ENCODE results near the gene QPCTL.

Gene QPCTL
- 5.7 to 11.3 (median 8.1) reads per million in 17 experiments for total RNA-seq

DNA sequence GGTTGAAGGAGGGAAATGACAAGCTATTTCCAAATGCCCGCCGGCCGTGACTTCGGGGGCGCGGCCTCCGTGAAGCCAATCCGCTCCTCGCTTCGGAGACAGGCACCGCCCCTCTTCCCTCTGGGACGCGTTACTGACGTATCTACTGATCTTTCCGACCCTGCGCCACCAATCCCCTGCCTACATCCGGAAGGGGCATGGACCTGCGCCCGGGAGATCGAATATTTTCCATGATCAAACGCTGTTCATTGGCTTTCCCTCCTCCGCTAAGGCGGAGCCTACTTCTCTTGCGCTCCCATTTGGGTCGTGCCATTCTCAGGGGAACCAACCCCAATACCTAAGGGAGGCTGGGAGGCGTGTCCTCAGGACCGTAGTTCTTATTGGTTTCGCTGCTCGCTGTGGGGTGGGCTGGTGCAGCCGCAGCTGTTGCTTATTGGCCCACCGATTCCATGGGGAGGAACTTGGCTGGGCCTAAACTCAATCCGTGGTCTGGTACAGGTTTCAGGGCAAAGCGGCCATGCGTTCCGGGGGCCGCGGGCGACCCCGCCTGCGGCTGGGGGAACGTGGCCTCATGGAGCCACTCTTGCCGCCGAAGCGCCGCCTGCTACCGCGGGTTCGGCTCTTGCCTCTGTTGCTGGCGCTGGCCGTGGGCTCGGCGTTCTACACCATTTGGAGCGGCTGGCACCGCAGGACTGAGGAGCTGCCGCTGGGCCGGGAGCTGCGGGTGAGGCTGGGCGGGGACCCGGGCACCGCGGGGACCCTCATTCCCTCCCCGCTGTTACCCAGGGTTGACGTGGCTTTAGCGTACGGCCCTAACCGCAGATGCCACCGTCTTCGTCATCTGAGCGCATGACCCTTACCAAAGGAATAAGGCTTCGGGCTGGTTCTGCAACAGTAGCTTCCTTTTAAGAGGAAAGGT is at the start of gene QPCTL:
Gene QPCTL (plus strand): TSS at position 480 of the 919 bp plus-strand sequence. CDS start 38 bp downstream, at position 518.
- peak; percentile 98 to 100 (median 99) for DNase-seq

DNA sequence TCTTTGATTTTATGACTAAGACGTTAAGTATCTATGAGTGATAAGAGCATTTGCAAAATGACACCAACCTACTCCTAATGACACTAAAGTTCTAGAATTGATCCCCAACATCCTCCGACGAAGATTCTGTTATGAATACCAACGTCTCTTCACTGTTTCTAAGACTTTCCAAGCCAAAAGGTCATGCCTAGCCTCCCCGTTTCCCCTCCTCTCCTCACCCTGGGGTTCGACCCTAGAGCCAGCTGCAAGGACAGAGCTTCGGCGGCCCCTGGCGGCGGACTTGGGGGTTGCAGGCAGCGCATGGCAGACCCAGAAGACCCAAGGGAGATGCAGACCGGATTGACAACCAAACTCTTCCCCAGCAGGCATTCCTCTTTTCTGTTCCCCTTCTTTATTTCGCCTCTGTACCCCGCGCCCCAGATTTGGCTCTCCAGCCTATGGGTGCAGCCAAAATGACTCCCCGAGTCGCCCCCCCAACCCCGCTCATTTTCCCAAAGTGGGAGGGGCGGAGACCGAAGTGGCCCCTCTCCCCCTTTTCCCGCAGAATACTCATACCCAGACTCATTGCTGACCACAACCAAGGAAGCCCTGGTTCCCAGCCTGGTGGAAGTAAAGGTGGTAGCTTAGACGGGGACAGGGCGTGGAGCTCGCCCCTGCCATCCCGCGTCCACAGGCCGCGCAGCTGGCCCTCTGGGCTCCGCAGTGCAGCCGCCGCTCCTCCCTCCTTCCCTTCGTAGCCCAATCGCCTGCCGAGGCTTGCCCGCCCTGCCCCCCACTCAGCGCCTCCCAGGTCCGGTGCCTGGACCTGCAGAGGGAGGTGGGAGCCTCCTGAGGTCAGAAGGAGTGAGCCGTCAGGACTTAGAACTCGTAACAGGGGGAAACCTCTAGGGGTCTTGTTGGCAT is 49.2 kb upstream of the QPCTL start:
- DNase-seq, result peak; percentile 86 to 94 (median 90)

DNA sequence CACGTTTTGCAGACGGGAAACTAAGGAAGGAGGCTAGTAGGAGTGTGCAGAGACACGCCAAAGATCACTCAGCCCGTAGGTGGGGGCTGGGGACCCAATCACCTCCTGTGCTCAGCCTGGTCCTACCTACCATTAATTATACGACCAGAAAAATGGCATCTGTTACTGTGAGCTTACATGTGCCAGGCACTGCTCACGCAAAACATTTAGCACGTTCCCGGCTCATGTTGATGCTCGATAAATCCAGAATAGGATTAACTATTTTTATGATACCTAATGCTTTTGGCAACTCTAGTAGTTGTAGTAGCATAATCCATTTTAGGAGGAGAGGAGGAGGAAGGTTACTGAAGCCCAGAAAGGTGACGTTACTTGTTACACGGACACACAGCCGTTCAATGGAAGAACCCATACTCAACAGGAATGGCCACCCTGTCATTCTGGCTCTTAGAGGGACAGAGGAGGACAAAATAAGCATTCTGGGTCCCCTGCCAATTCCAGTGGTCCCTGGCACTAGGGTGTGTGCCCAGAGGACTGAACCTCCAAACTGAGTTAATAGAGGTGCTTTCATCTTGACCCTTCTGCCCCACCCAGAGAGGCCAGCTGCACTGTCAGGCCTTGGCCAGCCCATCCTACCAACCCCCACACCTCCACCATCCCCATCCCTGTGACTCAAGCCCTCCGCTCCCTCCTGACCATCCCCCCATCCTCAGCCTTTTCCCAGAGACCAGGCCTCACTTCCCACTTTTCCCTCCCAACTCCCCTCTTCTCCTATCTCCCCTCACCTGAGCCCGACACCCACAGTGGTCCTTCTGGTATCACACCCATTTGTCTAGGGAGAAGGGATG is 48.3 kb upstream of the QPCTL start:
- no peak for DNase-seq

DNA sequence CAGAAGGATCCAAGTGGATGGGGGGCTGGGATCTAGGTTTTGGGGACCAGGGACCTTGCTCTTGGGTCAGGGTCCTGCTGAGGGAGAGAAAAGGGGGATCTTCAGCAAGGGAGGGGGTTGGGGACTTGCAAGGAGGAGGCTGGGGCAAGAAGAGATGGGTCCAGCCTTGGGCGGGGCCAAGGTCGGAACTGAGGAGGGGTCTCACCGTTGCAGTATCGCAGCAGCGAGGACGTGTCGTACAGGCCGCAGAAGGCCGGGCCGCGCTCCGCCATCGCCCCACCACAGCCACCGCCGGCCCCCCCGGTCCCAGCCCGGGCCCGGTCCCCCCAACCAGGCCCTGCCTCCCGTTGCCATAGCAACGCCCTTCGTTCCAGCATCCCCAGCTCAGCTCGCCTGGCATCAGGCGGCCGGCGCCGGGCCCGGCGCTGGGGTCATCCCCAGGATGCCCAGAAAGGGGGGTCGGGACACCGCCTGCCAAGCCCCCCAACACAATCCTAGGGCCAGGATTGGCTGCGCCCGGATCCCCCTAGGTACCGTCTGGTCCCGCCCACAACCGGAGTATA is 47.3 kb upstream of the QPCTL start:
- DNase-seq, result peak in 1 of 4 experiments; percentile 16

DNA sequence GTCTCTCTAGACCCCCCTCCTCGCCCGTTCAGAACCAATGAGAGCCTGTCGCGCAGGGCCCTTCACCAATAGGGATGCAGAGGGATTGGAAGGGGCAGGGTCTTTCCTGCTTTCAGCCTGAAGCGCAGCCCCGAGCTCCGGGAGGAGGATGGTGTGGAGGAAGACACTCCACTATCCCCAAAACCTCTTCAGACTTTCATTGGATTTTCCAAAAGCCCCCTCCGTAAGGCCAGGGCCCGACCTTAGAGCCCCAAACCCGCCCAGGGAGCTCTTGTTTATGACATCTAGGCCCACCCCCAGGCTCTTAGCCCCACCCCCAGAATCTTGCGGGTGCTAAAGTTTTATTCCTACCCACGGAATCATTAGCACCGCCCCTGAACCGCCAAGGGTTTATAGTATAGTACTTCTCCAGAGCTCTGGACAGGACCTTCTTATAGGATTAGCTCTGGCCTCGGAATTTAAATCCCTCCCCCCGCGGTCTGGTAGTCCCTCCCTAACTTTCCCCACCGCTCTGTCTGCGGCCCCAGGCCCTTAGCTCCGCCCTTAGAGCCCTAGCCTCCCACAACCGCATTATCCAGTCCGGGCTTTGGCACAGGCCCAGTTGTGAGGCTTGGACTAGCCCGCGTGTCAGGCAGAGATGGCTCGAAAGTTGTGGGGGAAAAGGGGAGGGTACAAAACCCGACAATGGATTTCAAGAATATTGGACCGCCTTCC is 46.7 kb upstream of the QPCTL start:
- DNase-seq, result peak; percentile 47 to 67 (median 56)

DNA sequence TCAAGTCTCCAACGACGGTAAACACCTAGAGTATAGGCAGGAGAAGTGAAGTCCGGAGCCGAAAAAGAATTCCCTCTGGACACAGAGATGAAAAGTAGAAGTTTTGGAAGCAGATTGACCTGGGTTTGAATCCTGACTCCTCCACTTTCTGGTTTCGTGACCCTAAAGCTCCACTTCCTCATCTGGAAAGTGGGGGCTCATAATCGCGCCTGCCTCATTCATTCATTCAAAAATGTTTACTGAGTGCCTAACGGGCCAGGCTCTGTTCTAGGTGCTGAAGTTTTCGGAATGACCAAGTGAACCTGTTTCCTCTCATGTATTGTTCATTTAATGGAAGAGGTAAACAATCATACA is 46.1 kb upstream of the QPCTL start:
- DNase-seq, result peak in 1 of 4 experiments; percentile 7

DNA sequence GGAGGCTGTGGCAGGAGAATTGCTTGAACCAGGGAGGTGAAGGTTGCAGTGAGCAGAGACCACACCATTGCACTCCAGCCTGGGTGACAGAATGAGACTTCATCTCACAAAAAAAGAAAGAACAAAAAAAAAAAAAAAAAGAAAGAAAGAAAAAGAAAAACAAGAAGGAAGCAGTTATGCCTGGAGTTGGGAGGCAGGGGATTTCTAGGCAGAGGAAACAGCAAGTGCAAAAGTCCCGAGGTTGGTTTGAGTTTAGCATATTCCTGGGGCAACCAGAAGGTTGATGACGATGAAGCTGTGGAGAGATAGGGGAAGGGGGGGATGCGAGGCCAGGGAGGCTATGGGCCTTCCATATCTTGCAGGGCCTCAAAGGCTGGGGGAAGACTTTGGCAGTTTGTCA is 41.7 kb upstream of the QPCTL start:
- DNase-seq, result no peak

DNA sequence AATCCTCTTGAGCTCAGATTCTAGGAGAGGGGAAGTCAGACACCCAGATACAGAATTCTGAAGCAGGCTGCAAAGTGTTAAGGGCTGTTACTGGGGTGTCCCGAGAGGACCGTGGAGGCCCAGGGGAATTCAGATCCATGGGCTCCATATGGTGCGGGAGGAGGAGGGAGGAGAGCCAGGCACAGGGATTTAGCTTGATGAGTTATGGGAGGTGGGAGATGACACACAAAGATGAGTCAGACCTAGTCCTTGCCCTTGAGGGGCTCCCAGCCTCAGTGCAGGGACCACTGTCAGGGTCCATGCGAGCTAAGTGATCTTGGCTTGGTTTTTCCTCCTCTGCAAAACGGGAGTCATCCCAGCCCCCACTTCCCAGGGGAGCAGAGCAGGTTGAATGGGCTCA is 38.8 kb upstream of the QPCTL start:
- DNase-seq, result no peak

DNA sequence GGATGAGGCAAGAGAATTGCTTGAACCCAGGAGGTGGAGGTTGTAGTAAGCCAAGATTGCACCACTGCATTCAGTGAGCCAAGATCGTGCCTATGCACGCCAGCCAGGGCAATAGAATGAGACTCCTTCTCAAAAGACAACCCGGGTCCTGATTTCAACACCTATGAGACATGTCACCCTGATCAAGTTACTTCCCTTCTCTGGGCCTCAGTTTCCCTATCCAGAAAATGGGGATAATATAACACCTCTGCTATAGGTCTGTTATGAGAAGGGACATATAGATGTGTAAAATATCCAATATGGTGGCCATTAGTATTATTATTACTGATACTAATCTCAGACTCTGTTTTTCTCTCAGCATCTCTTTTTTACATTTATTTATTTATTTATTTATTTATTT is 37.4 kb upstream of the QPCTL start:
- no peak for DNase-seq

DNA sequence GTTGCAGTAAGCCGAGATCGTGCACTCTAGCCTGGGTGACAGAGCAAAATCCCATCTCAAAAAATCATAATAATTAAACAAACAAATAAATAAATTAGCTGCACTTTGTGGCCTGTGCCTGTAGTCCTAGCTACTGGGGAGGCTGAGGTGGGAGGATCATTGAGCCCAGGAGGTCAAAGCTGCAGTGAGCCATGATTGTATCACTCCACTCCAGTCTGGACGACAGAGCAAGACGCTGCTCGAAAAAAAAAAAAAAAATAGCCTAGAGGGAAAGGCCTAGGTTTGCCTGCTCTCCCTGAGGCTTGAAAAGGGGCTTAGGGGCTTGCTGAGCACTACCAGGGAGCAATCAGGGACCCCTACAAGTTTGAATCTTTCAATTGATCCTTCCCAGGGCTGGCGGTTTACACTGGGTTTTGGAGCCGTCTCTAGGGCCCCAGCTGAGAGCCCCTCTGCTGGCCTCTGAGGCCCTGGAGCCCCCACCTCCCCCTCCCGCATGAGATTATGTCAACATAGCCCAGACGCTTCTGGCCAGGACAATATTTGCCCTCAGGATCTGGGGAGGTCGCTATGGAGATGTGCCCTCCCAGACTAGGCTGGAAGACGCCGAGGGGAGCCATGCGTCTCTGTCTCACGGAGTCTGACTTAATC is 34.8 kb upstream of the QPCTL start:
- no peak for DNase-seq

DNA sequence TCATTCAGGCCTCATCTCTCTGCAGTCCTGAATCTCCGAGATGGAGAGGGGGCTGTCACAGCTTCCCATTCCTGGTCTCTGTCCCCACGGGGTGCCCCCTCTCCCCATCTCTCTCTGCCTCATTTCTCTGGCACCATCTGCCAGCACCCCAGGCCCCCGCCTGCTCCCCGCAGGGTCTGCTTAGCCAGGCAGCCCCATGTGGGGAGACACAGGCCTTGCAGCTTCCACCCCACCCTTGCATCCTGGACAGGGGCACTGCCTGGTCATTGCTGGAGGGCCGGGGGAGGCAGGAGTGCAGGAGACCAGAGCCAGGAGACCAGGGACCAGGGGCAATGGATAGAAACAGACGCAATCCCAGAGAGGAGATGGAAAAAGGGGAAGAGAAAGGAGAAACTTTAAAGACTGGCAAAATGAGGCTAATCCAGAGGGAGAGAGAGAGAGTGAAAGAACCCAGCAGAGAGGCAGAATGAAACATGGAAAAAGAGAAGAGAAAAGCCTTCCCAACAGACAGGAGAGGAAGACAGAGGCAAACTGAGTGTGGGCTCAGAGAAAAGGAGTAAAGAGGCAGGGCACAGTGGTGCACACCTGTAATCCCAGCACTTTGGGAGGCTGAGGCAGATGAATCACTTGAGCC is 33.3 kb upstream of the QPCTL start:
- no peak for DNase-seq

DNA sequence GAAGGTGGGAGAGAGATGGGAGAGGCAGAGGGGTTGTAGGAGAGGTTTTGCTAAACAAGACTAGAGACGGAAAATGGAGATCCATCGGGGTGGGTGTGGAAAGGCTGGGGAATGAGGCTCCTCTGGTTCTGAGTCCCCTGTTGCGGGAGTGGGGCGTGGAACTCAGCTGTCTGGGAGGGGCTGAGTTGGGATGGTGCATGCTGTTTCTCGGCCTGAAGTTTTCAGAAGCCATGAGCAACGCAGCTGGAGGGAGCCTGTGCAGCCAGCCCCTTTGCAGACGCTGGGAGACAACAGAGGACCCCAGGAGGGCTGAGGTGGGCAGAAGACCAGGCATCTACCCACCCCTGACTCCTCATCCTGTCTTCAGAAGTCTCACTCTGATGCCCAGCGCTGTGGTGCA is 31.8 kb upstream of the QPCTL start:
- DNase-seq, result no peak

DNA sequence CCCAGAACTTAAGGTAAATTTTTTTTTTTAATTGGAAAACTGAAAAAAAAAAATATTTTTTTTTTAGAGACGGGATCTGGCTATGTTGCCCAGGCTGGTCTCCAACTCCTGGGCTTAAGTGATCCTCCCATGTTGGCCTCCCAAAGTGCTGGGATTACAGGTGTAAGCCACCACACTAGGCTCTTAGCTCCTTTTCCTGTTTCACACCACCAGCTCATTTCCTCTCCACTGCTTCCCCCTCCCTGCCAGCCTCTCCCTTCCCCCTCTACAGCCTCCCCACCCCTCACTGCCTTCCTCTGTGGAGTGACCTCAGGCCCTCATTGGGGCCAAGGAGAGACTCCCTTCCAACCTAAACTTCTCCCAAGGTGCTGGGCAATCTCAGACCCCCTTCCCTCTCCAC is 28.7 kb upstream of the QPCTL start:
- peak in 1 of 4 experiments; percentile 17 for DNase-seq

DNA sequence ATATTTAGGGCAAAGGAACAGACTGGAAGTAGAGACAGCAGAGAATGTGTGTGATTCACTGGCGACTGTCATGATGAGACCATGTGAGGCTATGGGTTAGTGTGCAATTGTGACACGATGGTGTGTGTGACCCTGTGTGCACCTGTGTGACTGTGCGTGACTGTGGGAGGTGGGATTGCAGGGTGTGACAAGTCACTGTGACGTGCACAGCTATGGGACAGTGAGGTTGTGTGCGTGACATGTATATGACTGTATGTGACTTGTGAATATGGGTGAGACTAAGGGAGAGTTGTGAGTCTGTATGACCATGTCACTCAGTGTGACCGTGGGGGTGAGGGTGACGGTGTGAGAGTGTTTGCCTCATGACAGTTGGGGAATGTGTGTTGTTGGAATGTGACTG is 27.9 kb upstream of the QPCTL start:
- peak in 1 of 4 experiments; percentile 29 for DNase-seq

DNA sequence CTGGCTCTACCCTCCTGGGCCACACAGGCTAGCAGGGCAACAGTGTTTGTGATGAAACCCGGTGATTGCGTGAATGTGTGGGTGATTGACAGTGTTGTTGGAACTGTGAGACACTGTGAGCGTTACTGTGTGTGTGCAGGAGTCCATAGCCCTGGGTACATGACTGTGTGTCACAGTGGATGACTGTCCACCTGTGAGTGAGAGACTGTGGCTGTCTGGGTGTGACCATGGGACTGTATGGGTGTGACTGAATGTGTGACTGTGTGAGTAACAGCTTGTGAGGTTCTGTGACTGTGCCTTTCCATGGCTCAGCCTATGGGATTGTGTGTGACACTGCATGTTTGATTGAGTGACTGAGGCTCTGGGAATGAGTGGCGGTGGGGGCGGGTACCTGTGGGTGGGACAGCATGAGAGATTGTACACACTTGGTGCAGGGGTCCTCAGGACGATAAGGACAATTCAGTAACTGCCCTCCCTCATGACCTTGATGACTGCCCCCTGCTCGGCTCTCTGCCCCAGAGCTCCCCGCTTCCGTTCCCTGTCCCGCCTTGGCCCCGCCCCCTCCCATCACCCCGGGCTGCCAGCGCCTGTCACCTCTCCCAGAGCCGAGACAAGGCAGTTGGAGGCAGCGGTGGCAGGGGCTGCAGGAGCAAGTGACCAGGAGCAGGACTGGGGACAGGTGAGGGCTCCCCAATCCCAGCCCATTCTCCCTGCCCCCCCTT is 24.7 kb upstream of the QPCTL start, which contains the start of gene GIPR:
Gene GIPR (plus strand): TSS at position 602 of the 722 bp plus-strand sequence. CDS start 1,300 bp downstream, outside the sequence.
- DNase-seq, result peak; percentile 58 to 83 (median 74)

DNA sequence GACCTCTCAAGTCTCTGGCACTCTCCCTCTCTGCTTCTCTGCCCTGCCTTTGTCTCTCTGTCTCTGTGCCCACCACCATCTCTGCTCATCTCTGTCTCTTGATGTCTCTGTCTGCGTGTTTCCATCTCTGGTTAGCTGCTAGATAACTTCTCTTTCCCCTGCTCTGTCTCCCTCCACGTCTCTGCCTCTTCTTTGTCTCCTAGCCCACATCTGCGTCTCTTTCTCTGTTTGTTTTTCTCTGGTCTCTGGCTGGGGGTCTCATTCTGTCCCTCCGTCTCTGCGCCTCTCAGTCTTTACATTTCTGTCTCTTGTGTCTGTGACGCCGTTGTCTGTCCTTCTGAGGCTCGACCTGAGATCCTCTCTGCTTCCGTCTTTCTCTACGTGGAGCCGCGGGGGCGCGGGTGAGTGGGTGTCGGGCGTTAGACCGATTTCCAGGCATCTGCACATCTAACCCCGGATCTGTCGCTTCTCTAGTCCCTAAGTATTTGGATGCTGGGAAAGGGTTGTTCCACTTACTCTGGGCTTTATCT is 24.1 kb upstream of the QPCTL start:
- DNase-seq, result peak in 3 of 4 experiments; percentile 38 to 59 (median 38)

DNA sequence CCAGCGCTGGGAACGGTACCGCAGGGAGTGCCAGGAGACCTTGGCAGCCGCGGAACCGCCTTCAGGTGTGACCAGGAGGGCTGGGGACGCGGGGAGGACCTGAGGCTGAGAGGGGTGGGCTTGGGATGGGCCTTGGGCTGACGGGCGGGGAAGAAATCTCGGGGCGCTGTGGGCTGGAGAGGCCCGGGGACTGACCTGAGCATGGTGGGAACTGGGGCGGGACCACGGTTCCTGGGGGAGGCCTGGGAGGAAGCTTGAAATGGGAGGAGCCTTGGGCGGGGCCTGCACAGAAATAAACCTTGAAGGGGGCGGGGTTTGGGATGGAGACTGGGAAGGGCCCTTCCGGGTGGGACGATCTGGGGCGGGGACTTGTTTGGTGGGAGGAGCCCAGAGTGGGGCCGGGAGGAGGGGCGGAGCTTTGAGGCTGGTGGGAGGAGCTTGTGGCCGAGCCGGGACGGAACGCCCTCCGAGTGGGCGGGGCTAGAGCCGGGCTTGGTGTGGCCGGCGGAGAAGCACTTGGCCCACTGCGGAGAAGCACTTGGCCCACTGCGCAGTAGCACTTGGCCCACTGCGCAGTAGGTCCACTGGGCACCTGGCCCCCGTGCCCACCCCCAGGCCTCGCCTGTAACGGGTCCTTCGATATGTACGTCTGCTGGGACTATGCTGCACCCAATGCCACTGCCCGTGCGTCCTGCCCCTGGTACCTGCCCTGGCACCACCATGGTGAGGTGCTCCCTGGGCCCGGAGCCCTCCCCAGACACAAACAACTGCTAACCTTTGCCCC is 21.6 kb upstream of the QPCTL start:
- peak; percentile 72 to 87 (median 76) for DNase-seq

DNA sequence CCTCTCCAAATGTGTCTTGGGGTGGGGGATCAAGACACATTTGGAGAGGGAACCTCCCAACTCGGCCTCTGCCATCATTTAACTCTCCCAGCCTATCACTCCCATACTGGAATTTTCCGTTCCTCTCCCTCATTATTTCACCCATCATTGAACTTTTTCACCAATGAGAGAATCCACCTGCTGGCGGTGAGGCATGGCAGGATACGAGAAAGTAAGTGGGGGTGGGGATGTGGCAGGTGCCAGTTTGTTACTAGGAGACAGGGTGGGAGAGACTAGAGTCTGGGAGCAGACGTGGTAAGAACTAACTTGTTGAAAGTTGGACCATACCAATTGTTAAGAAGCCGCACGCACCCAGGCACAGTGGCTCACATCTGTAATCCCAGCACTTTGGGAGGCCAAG is 17.5 kb upstream of the QPCTL start:
- DNase-seq, result no peak
